HUES48 (cell line): Measurements from ENCODE around the gene NDUFS4.
"Not testable (repeated sequence)": the region's sequence is repeated elsewhere in the genome, so short reads cannot be mapped to it uniquely, and the experiment has no call there.

ENCODE experiments used
- H3K27ac ChIP-seq: one replicate; pipeline ENCODE4 v1.7.0; 2013; ENCODE audit warnings: low read depth, low read length, inconsistent platforms
- H3K27me3 ChIP-seq: 2 replicates; pipeline ENCODE4 v1.6.1; 2013; ENCODE audit warnings: mild to moderate bottlenecking, low read length; ENCODE audit not compliant: control insufficient read depth, insufficient read depth
- H3K36me3 ChIP-seq: 2 replicates; pipeline ENCODE4 v1.6.1; 2013; ENCODE audit warnings: low read length; ENCODE audit not compliant: control insufficient read depth, insufficient read depth
- H3K4me1 ChIP-seq: 2 replicates; pipeline ENCODE4 v1.6.1; 2013; ENCODE audit warnings: mild to moderate bottlenecking, low read length; ENCODE audit not compliant: control insufficient read depth, insufficient read depth
- H3K4me3 ChIP-seq: 2 replicates; pipeline ENCODE4 v1.5.1; 2013; ENCODE audit warnings: mild to moderate bottlenecking, low read depth, low read length
- H3K9ac ChIP-seq: 2 replicates; pipeline ENCODE4 v1.6.1; 2013; ENCODE audit warnings: mild to moderate bottlenecking, low read depth, low read length, moderate library complexity
- H3K9me3 ChIP-seq: 2 replicates; pipeline ENCODE4 v1.6.1; 2013; ENCODE audit warnings: low read length; ENCODE audit not compliant: control insufficient read depth, insufficient read depth

The NDUFS4 gene

GRCh38 chr5:53560506-53561191 is at the start of gene NDUFS4:
Gene NDUFS4, plus strand, starts transcription at chr5:53560639. Its CDS starts 24 bp downstream, at chr5:53560663.
- Histone ChIP-seq H3K36me3 (no peaks in the 10 kb centered on the region), H3K27me3 (no peaks in the 10 kb centered on the region), H3K27ac (peak within 1 kb of the TSS; percentile 93), H3K9me3 (peaks cover 8% of the 10 kb centered on the region), H3K4me1 (0 out of 2 replicates have a peak, but pooled peaks cover 11% of the 10 kb centered on the region), H3K9ac (peak within 1 kb of the TSS; percentile 87), H3K4me3 (peak within 1 kb of the TSS; percentile 96)

GRCh38 chr5:53512539-53512938 is 47.9 kb upstream of the NDUFS4 start:
- Histone ChIP-seq H3K9ac (no peak overlapping the region), H3K4me3 (no peak overlapping the region), H3K36me3 (no peaks in the 10 kb centered on the region), H3K9me3 (peaks cover 15% of the 10 kb centered on the region), H3K4me1 (no peaks in the 10 kb centered on the region), H3K27me3 (no peaks in the 10 kb centered on the region), H3K27ac (no peak overlapping the region)

DNA sequence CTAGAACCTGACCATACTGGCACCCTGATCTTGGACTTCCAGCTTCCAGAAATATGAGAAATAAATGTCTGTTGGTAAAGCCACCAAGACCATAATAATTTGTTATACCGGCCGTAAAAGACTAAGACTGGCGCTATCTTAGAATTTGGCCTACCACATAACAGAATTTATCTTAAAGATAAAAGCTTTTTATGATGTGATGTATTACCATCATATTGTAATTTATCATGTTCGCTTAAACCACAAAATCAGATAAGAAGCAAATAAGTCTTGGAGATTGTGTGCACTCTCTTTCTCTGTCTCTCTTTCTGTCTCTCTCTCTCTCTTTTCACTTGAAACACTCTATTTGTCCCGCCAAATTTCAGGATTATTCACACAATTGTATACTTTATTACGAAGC is 44.5 kb upstream of the NDUFS4 start:
- no peaks in the 10 kb centered on the region for H3K4me1 ChIP-seq
- no peak overlapping the region for H3K9ac ChIP-seq

DNA sequence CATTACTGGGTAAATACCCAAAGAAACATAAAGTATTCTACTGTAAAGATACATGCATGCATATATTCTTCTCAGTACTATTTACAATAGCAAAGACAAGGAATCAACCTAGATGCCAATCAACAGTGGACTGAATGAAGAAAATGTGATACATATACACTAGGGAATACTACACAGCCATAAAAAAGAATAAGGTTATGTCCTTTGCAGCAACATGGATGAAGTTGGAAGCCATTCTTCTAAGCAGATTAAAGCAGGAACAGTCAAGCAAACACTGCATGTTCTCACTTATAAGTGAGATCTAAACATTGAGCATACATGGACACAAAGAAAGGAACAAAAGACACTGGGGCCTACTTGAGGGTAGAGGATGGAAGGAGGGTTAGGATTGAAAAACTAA is 39.6 kb upstream of the NDUFS4 start:
- Histone ChIP-seq H3K27me3 (no peaks in the 10 kb centered on the region), H3K9me3 (no peaks in the 10 kb centered on the region; the same call in 1 of the 2 replicates), H3K9ac (no peak overlapping the region), H3K4me3 (no peak overlapping the region), H3K4me1 (no peaks in the 10 kb centered on the region), H3K36me3 (no peaks in the 10 kb centered on the region), H3K27ac (no peak overlapping the region)

More for the DNA sequence above, 44.5 kb upstream of the NDUFS4 start:
- Histone ChIP-seq H3K27ac (no peak overlapping the region), H3K4me3 (no peak overlapping the region), H3K36me3 (no peaks in the 10 kb centered on the region), H3K27me3 (no peaks in the 10 kb centered on the region), H3K9me3 (no peaks in the 10 kb centered on the region)

GRCh38 chr5:53537711-53538110 is 22.7 kb upstream of the NDUFS4 start:
- H3K36me3 ChIP-seq: no peaks in the 10 kb centered on the region
- H3K4me1 ChIP-seq: peaks cover 4% of the 10 kb centered on the region
- H3K27ac ChIP-seq: no peak overlapping the region
- no peak overlapping the region for H3K4me3 ChIP-seq
- no peaks in the 10 kb centered on the region for H3K9me3 ChIP-seq
- no peaks in the 10 kb centered on the region for H3K27me3 ChIP-seq
- no peak overlapping the region for H3K9ac ChIP-seq

DNA sequence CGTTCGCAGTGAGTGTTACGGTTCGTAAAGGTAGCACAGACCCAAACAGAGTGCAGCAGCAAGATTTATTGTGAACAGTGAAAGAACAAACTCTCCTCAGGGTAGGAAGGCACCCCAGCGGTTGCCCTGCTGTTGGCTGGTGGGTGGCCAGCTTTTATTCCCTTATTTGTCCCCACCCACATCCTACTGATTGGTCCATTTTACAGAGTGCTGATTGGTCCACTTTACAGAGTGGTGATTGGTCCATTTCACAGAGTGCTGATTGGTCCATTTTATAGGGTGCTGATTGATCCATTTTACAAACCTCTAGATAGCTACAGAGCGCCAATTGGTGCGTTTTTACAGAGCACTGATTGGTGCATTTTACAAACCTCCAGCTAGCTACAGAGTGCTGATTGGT is 19.7 kb upstream of the NDUFS4 start:
- H3K4me1 ChIP-seq: peaks cover 33% of the 10 kb centered on the region
- not testable (repeated sequence) for H3K4me3 ChIP-seq, H3K36me3 ChIP-seq, H3K9ac ChIP-seq, H3K27me3 ChIP-seq, H3K9me3 ChIP-seq, H3K27ac ChIP-seq

DNA sequence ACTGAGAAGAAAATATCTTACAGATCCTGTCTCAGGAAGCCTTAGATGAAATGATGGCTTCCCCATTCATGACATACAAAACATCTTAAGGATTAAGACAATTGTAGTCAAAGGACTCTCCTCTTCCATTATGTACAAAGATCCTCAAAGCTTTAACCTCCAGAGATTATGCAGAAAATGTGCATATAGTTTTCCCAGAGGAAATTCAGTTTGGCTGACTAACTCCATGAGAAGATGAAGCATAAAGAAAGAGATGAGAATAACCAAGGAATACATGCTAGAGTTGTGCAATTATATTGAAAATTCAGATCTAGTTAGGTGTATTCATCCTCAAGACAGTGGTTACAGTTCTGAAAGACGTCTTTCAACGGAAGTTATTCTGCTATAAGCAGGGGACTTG is 18.6 kb upstream of the NDUFS4 start:
- H3K4me3 ChIP-seq: no peak overlapping the region
- H3K27ac ChIP-seq: no peak overlapping the region
- H3K36me3 ChIP-seq: no peaks in the 10 kb centered on the region
- no peak overlapping the region for H3K9ac ChIP-seq
- peaks cover 45% of the 10 kb centered on the region for H3K4me1 ChIP-seq
- no peaks in the 10 kb centered on the region for H3K9me3 ChIP-seq
- no peaks in the 10 kb centered on the region for H3K27me3 ChIP-seq

GRCh38 chr5:53542926-53543325 is 17.5 kb upstream of the NDUFS4 start:
- Histone ChIP-seq H3K4me3 (no peak overlapping the region), H3K4me1 (peaks cover 49% of the 10 kb centered on the region), H3K27me3 (no peaks in the 10 kb centered on the region), H3K27ac (peak overlapping the region; percentile 91), H3K9ac (no peak overlapping the region), H3K36me3 (no peaks in the 10 kb centered on the region), H3K9me3 (no peaks in the 10 kb centered on the region)

DNA sequence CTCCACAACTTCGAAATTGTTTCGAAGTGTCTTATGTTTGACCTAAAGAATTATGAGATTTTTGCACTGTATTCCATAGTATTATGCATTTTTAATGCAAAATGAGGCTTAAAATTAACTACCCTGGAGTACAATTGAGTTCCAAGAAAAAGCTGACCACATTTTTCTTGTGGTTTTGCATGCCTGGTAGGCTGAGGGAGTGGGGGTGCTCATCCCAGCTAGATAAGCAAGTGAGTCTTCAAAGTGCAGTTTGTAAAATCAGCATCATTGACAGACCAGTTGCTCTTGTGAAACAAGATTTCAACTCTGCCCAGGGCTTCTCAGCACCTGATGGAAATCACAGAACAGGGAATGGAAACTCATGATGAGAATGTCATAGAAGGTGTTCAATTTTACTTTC is 17.0 kb upstream of the NDUFS4 start:
- H3K4me3 ChIP-seq: no peak overlapping the region; the same call in 1 of the 2 replicates

GRCh38 chr5:53545744-53546143 is 14.7 kb upstream of the NDUFS4 start:
- Histone ChIP-seq H3K27me3 (no peaks in the 10 kb centered on the region), H3K4me3 (peak overlapping the region; percentile 36; the same call in 1 of the 2 replicates), H3K4me1 (peaks cover 49% of the 10 kb centered on the region), H3K36me3 (no peaks in the 10 kb centered on the region), H3K9me3 (no peaks in the 10 kb centered on the region), H3K9ac (no peak overlapping the region), H3K27ac (peak overlapping the region; percentile 91)

More for the DNA sequence above, 17.0 kb upstream of the NDUFS4 start:
- Histone ChIP-seq H3K9me3 (no peaks in the 10 kb centered on the region), H3K9ac (no peak overlapping the region), H3K36me3 (no peaks in the 10 kb centered on the region), H3K27me3 (no peaks in the 10 kb centered on the region), H3K4me1 (peaks cover 49% of the 10 kb centered on the region), H3K27ac (peak overlapping the region; percentile 91)

DNA sequence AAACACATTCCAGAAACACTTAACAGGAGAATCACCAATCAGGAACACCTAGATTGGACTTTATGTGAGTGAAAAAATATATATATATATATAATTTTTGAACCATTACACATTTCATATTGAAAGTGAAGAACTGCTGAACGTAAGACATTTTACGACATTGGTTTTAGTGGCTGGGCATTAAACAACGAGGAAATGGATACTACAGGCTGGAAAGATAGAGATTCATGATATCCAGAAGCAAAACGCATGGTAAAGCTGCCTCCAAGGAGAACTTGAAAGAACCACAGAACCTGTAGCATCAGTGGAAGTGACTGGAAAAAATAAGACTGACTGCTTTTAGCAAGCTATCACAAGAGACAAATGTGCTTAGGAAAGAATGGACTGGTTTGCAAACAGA is 13.2 kb upstream of the NDUFS4 start:
- Histone ChIP-seq H3K27me3 (no peaks in the 10 kb centered on the region), H3K36me3 (no peaks in the 10 kb centered on the region), H3K27ac (peak overlapping the region; percentile 91), H3K9ac (no peak overlapping the region), H3K4me1 (peaks cover 49% of the 10 kb centered on the region), H3K9me3 (no peaks in the 10 kb centered on the region), H3K4me3 (no peak overlapping the region)
